K562 (cell line): ENCODE measurements around the gene RUVBL1. TPM values are rescaled to one million over a fixed set of nuclear protein-coding genes. Genes with fewer than 3 reads are reported as not detected.
A peak's percentile ranks its signal among the peaks of the same experiment; 100 is the strongest.

Experiments used
- BRCA1 ChIP-seq, 2 experiments: fragments of 450-650 bp in 1 of 2; sonication (generic) in 1 of 2; formaldehyde crosslinking in 1 of 2; IDR thresholded peaks; 2 replicates each; pipeline versions ENCODE4 v1.5.0 to v1.6.1; 2017 to 2020; ENCODE audit warnings: mild to moderate bottlenecking in 1 of 2, missing genetic modification reagents in 1 of 2
- CHD2 ChIP-seq: IDR thresholded peaks from 2 replicates; pipeline ENCODE4 v1.6.1; 2011; ENCODE audit warnings: low read depth, low read length
- DEAF1 ChIP-seq: fragments of 450-650 bp; formaldehyde crosslinking; IDR thresholded peaks from 2 replicates; pipeline ENCODE4 v1.4.0; 2020; ENCODE audit warnings: mild to moderate bottlenecking, moderate library complexity
- EP300 ChIP-seq: IDR thresholded peaks from 2 replicates; pipeline ENCODE4 v1.6.1; 2012; ENCODE audit warnings: low read length, improper control_type of control experiment
- ERF ChIP-seq: fragments of 450-650 bp; formaldehyde crosslinking; IDR thresholded peaks from 2 replicates; pipeline ENCODE4 v1.4.0; 2020; ENCODE audit warnings: mild to moderate bottlenecking, mixed read lengths
- ETV1 ChIP-seq: fragments of 450-650 bp; conservative IDR thresholded peaks from 2 replicates; pipeline ENCODE4 v1.6.1; 2016; ENCODE audit warnings: missing genetic modification characterization, control low read depth, low read depth, missing compliant biosample characterization
- ETV5 ChIP-seq: sonication (generic); formaldehyde crosslinking; IDR thresholded peaks from 2 replicates; pipeline ENCODE4 v1.4.0; 2020; ENCODE audit warnings: low read depth, mild to moderate bottlenecking, missing genetic modification reagents
- FOXJ2 ChIP-seq: fragments of 200-800 bp; sonication (Bioruptor generic); IDR thresholded peaks from 2 replicates; pipeline ENCODE4 v1.6.1; 2016; ENCODE audit warnings: missing genetic modification characterization, missing compliant biosample characterization
- NFE2L1 ChIP-seq: fragments of 450-650 bp; IDR thresholded peaks from 2 replicates; pipeline ENCODE4 v1.6.1; 2016; ENCODE audit warnings: missing genetic modification characterization, low read depth, mild to moderate bottlenecking, missing compliant biosample characterization, moderate library complexity, borderline replicate concordance
- NR0B1 ChIP-seq: fragments of 450-650 bp; IDR thresholded peaks from one replicate; pipeline ENCODE4 v1.6.1; 2018; ENCODE audit warnings: mild to moderate bottlenecking, moderate library complexity; ENCODE audit not compliant: partially characterized antibody
- POLR2H ChIP-seq: IDR thresholded peaks from 2 replicates; pipeline ENCODE4 v1.6.1; 2016; ENCODE audit warnings: missing genetic modification characterization, low read depth, mild to moderate bottlenecking, control low read depth, missing compliant biosample characterization, moderate library complexity
- SIX5 ChIP-seq, 2 experiments: IDR thresholded peaks; 2 replicates each; pipeline ENCODE4 v1.6.1; 2011; ENCODE audit warnings: low read length in 2 of 2, borderline replicate concordance in 1 of 2, low read depth in 1 of 2, mild to moderate bottlenecking in 1 of 2, moderate library complexity in 1 of 2; ENCODE audit not compliant: insufficient read depth in 1 of 2
- STAT6 ChIP-seq: sonication (generic); formaldehyde crosslinking; IDR thresholded peaks from 2 replicates; pipeline ENCODE4 v1.8.1; 2023; ENCODE audit warnings: mild to moderate bottlenecking, missing genetic modification reagents
- TFE3 ChIP-seq: fragments of 450-650 bp; formaldehyde crosslinking; IDR thresholded peaks from 2 replicates; pipeline ENCODE4 v1.4.0; 2020; ENCODE audit warnings: mild to moderate bottlenecking, mixed read lengths
- ZBTB33 ChIP-seq: sonication (generic); formaldehyde crosslinking; IDR thresholded peaks from 2 replicates; pipeline ENCODE4 v1.8.1; 2023; ENCODE audit warnings: mild to moderate bottlenecking, missing genetic modification reagents
- ZNF124 ChIP-seq: sonication (generic); formaldehyde crosslinking; IDR thresholded peaks from 2 replicates; pipeline ENCODE4 v1.8.1; 2022; ENCODE audit warnings: missing genetic modification reagents
- ZNF253 ChIP-seq: fragments of 250-450 bp; sonication (Bioruptor Pico); conservative IDR thresholded peaks from 2 replicates; pipeline ENCODE4 v1.6.1; 2021; ENCODE audit warnings: mild to moderate bottlenecking
- polyA plus RNA-seq, 8 experiments: library from polyadenylated mRNA; depleted of rRNA in 4 of 8; stranded (reverse) in 5 of 8; unstranded in 3 of 8; fragments of >200 nt; fragmentation: Nextera tagmentation in 2 of 8; fragmentation: Illumina TruSeq in 1 of 8; extraction: Ambion mirVana in 2 of 8; extraction: Trizol in 1 of 8; gene quantifications; 2 replicates each; pipeline versions ENCODE4 v1.2.1 to v1.2.3, GENCODE V29; 2011 to 2014; ENCODE audit warnings: inconsistent platforms in 1 of 8, missing spikeins in 1 of 8
- total RNA-seq, 7 experiments: library from RNA; depleted of rRNA in 6 of 7; stranded (reverse); fragments of >200 nt in 6 of 7; fragmentation: Illumina TruSeq in 2 of 7; extraction: Trizol in 2 of 7; gene quantifications; 2 replicates each; pipeline versions ENCODE4 v1.2.1 to v1.2.3, GENCODE V29; 2011 to 2021; ENCODE audit warnings: low replicate concordance in 1 of 7

RUVBL1 gene
- total and polyA plus RNA-seq, 9 of the 15 experiments (the other 6 are each of a cell fraction or from before 2014, with no cell fraction given): 20.7 to 147 (median 113) TPM

GRCh38 chr3:128051837-128052594 is 71.6 kb downstream of the RUVBL1 start, which contains the start of gene SEC61A1 (continued):
- TF ChIP-seq ZNF253 (no peak), SIX5 (IDR thresholded peaks at IDR 0.05; ENCODE audit: borderline replicate concordance in 1 of 2, insufficient read depth in 1 of 2, low read depth in 1 of 2, low read length in 2 of 2) (peak; percentile 36 to 48; a peak in 2 of 4 replicates), NFE2L1 (no peak), POLR2H (tag) (peak; percentile 48), ERF (CRISPR knock-in tag) (no peak), FOXJ2 (no peak), ETV5 (CRISPR knock-in tag) (no peak), BRCA1 (IDR thresholded peaks at IDR 0.05) (no peak), BRCA1 (CRISPR knock-in tag; IDR thresholded peaks at IDR 0.05) (no peak), ZBTB33 (no peak), ETV1 (tag) (no peak), DEAF1 (CRISPR knock-in tag) (no peak), TFE3 (CRISPR knock-in tag) (no peak), NR0B1 (no peak), EP300 (no peak), ZNF124 (CRISPR knock-in tag) (no peak), CHD2 (peak; percentile 93), STAT6 (CRISPR knock-in tag) (no peak)
